Thyroid gland (tissue), 4 donors: ENCODE data around the gene MORN5. TPM values are rescaled to one million over a fixed set of nuclear protein-coding genes. Genes with fewer than 3 reads are reported as not detected.

Source experiments
- DNase-seq, 2 donors: peaks; one replicate each; pipeline ENCODE4 v3.0.0-alpha.2; 2019
- H3K27ac ChIP-seq, 3 donors: fragments of 200-600 bp; sonication (generic); 1 replicate in 2 of 3; 2 replicates in 1 of 3; pipeline ENCODE4 v1.5.1; 2016 to 2019; ENCODE audit warnings: mild to moderate bottlenecking in 1 of 3, moderate library complexity in 1 of 3
- H3K27me3 ChIP-seq: fragments of 200-600 bp; sonication (generic); one replicate; pipeline ENCODE4 v1.5.1; 2019
- H3K36me3 ChIP-seq, 2 donors: fragments of 200-600 bp; sonication (generic); one replicate each; pipeline ENCODE4 v1.5.1; 2016 to 2019
- H3K4me1 ChIP-seq, 2 donors: fragments of 200-600 bp; sonication (generic); one replicate each; pipeline ENCODE4 v1.5.1; 2017 to 2019
- H3K4me3 ChIP-seq, 3 donors: fragments of 200-600 bp; sonication (generic); replicated peaks in 1 of 3; 1 replicate in 2 of 3; 2 replicates in 1 of 3; pipeline ENCODE4 v1.5.1; 2016; ENCODE audit warnings: mild to moderate bottlenecking in 1 of 3
- H3K9me3 ChIP-seq: fragments of 200-600 bp; sonication (generic); one replicate; pipeline ENCODE4 v1.5.1; 2017
- POLR2A ChIP-seq, 2 donors: fragments of 450-650 bp; IDR thresholded peaks; one replicate each; pipeline ENCODE4 v1.6.1; 2017; ENCODE audit warnings: antibody characterized with exemption in 2 of 2, mild to moderate bottlenecking in 2 of 2, moderate library complexity in 1 of 2
- WGBS, 2 donors: methylation state at CpG; one replicate each; pipeline ENCODE4 v1.1.5; 2017; 5-methylcytosine and 5-hydroxymethylcytosine counted together
- intact Hi-C: fragments of 100-400 bp; cut with DNase I; formaldehyde crosslinking; loops from one replicate; pipeline ENCODE4 v1.15.1; 2023
- total RNA-seq, 4 donors: library from RNA; depleted of rRNA; stranded (reverse); fragments of >200 nt; gene quantifications; one replicate each; pipeline ENCODE4 v1.2.3, GENCODE V29; 2016
- TF ChIP-seq, protein P1 (sequence below), 6 experiments: fragments of 200-600 bp in 3 of 6; fragments of 450-650 bp in 3 of 6; sonication (generic) in 3 of 6; IDR thresholded peaks; one replicate each; pipeline ENCODE4 v1.5.1; 2016 to 2019; ENCODE audit warnings: antibody characterized with exemption in 6 of 6, mild to moderate bottlenecking in 2 of 6, inconsistent platforms in 1 of 6, moderate library complexity in 1 of 6

MORN5 gene
- total RNA-seq, 4 donors from 2014 or later: not detected

DNA sequence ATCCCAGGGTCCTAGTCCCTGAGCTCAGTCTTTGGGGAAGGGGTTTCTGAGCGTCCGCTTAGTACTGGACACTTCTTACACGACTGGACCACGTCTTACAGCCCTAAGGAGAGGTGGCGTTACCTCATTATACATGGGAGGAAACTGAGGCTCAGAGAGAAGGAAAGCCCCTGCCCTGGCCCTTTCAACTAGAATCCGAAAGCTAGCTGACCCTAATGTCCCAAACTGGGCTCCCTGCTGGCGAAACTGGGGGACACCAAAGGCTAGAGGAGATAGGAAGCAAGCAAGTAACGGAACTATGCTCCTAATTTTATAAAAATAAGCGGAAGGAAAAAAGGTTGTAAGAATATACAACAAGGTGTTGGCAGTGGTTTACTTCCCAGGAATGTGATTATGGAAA lies 54.8 kb downstream of the MORN5 start:
- no peaks in the 10 kb centered on the region for H3K9me3 ChIP-seq
- no peak for TF ChIP-seq POLR2A (IDR thresholded peaks at IDR 0.05)
- TF ChIP-seq, protein P1, sequence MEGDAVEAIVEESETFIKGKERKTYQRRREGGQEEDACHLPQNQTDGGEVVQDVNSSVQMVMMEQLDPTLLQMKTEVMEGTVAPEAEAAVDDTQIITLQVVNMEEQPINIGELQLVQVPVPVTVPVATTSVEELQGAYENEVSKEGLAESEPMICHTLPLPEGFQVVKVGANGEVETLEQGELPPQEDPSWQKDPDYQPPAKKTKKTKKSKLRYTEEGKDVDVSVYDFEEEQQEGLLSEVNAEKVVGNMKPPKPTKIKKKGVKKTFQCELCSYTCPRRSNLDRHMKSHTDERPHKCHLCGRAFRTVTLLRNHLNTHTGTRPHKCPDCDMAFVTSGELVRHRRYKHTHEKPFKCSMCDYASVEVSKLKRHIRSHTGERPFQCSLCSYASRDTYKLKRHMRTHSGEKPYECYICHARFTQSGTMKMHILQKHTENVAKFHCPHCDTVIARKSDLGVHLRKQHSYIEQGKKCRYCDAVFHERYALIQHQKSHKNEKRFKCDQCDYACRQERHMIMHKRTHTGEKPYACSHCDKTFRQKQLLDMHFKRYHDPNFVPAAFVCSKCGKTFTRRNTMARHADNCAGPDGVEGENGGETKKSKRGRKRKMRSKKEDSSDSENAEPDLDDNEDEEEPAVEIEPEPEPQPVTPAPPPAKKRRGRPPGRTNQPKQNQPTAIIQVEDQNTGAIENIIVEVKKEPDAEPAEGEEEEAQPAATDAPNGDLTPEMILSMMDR (IDR thresholded peaks at IDR 0.05): no peak
- no peak for DNase-seq
- 46 to 48% methylated on average over 9 of the region's 9 CpGs for WGBS, 2 donors
- peaks cover 18 to 29% of the 10 kb centered on the region in 2 donors for H3K4me1 ChIP-seq
- H3K36me3 ChIP-seq: no peaks in the 10 kb centered on the region
- intact Hi-C loops: no loop called here
- no peak overlapping the region for H3K27ac ChIP-seq
- no peak overlapping the region for H3K4me3 ChIP-seq
- peaks cover 38% of the 10 kb centered on the region for H3K27me3 ChIP-seq

DNA sequence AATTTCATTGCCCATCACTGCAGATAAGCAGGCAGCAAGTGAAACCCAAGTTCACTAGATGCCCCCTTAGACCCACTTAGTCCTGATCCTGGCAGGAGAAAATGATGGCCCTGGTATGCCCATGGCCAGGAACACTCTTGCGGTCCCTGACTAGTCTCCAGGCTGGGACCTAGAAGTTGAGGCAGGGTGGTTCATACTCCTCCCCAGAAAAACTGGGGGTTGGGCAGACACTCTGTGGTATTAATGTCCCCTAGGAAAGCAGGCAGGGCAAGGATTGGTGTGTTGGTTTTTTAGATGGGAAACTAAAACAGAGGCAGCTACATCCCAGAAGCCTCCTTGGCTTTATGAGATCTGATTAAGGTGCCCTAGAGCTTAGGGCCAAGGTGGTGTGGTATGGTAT lies 56.0 kb downstream of the MORN5 start:
- intact Hi-C loops: no loop called here
- Histone ChIP-seq H3K4me3 (no peak overlapping the region), H3K4me1 (peaks cover 27 to 40% of the 10 kb centered on the region in 2 donors), H3K27ac (no peak overlapping the region), H3K27me3 (peaks cover 48% of the 10 kb centered on the region), H3K36me3 (no peaks in the 10 kb centered on the region), H3K9me3 (no peaks in the 10 kb centered on the region)
- DNase-seq: no peak
- TF ChIP-seq POLR2A (IDR thresholded peaks at IDR 0.05): no peak
- TF ChIP-seq, protein P1 (IDR thresholded peaks at IDR 0.05): no peak
- WGBS, 2 donors: 100% methylated on average over 1 of the region's 1 CpG; no CpG with 5 or more reads in 1 of the 2 donors

DNA sequence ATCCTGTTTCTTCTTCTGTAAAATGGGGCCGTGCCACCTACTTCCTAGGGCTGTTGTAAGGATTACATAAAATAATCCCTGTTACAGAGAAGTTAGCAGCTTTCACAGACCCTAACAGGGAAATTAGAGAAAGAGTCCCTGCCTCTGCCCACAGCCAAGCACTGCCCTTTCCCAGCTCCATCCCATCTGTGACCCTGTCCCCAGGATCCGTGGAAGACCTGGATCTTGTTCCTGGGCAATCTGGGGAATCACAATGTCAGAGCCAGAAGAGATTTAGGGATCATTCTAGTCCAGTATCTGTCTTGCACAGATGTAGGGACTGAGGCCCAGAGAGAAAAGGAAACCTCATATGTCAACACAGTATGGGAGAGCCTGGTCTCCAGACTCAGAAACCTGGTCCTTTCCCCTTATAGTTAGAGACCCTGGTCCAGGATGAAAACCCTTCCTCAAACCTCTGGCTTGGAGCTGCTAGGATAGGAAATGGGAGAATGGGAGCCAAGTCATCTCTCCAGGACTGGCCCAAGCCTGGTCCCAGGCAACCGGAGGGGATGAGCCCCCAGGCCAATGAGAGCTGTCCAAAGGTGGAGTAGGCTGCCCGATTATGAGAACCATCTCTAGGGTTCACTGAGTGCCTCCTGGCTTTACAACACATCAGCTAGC lies 56.6 kb downstream of the MORN5 start:
- Histone ChIP-seq H3K27me3 (peaks cover 54% of the 10 kb centered on the region), H3K9me3 (no peaks in the 10 kb centered on the region), H3K4me1 (peaks cover 27 to 44% of the 10 kb centered on the region in 2 donors), H3K4me3 (no peak overlapping the region), H3K36me3 (no peaks in the 10 kb centered on the region), H3K27ac (no peak overlapping the region)
- intact Hi-C loops: no loop called here
- no peak for DNase-seq
- WGBS, 2 donors: 68 to 75% methylated on average over 4 of the region's 4 CpGs
- no peak for TF ChIP-seq POLR2A (IDR thresholded peaks at IDR 0.05)
- TF ChIP-seq, protein P1 (IDR thresholded peaks at IDR 0.05): no peak

DNA sequence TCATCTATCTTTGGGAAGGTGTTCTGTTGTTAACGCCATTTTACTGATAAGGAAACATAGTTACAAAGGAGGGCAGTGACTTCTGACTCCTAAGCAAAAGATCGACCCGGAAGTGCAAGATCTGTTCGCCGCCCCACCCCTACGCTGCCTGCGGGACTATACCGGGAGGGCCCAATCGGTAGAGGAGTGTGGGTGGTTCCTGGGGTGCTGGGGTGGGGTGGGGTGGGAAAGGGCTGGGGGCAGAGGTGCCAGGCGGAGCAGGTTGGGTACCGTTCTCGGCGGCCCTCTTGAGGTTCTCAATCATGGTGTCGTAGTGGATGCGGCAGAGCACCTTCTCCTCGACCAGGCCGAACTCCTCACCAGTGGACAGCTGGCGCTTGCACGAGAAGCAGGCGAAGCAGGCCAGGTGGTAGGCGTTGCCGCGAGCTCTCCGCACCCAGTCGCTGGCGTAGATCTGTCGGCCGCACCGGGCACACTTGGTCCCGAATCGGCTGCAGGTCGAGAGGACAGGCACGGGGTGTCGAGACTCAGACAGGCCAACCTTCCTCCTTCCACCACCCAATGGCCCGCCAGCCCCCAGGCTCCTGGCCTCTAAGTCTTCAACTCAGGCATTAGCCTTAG lies 57.2 kb downstream of the MORN5 start:
- Histone ChIP-seq H3K27me3 (peaks cover 61% of the 10 kb centered on the region), H3K36me3 (no peaks in the 10 kb centered on the region), H3K9me3 (no peaks in the 10 kb centered on the region), H3K27ac (no peak overlapping the region), H3K4me1 (peaks cover 27 to 44% of the 10 kb centered on the region in 2 donors), H3K4me3 (no peak overlapping the region)
- DNase-seq: no peak
- TF ChIP-seq, protein P1 (IDR thresholded peaks at IDR 0.05): no peak
- TF ChIP-seq POLR2A (IDR thresholded peaks at IDR 0.05): no peak
- 40 to 44% methylated on average over 14 to 24 of the region's 35 CpGs for WGBS, 2 donors
- intact Hi-C loops: no loop called here

DNA sequence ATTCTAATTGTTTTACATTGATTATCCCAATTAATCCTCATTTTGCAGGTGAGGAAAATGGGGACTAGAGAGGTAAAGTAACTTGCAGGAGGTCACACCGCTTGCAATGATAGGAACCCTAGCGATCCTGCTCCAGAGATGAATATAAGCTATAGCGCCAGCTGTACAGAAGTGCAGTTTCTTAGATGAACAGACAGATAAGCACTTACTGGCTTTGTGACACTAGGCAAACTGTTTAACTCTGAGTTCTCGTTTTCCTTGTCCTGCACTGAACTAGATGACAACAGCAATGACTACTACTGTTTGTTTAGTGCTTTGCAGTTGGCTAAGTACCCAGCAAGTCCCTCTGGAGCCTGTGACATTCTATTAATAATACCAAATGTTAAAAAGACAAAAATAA lies 57.9 kb downstream of the MORN5 start:
- intact Hi-C loops: no loop called here

More for the DNA sequence above, 57.9 kb downstream of the MORN5 start:
- TF ChIP-seq, protein P1 (IDR thresholded peaks at IDR 0.05): no peak
- no peak for TF ChIP-seq POLR2A (IDR thresholded peaks at IDR 0.05)
- Histone ChIP-seq H3K4me3 (no peak overlapping the region), H3K27me3 (peaks cover 66% of the 10 kb centered on the region), H3K4me1 (peaks cover 27 to 44% of the 10 kb centered on the region in 2 donors), H3K27ac (no peak overlapping the region), H3K36me3 (no peaks in the 10 kb centered on the region), H3K9me3 (no peaks in the 10 kb centered on the region)
- 45% methylated on average over 4 of the region's 4 CpGs for WGBS, 2 donors
- no peak for DNase-seq
